KMS-11 (cell line): ENCODE data around the gene SLC26A1.

Experiments
- H2AFZ ChIP-seq: fragments of 200-600 bp; sonication (generic); 2 replicates; pipeline ENCODE4 v1.6.1; 2016; ENCODE audit warnings: antibody characterized with exemption, mixed run types, low read depth
- H3K27ac ChIP-seq: fragments of 200-600 bp; sonication (generic); 2 replicates; pipeline ENCODE4 v1.6.1; 2016; ENCODE audit warnings: mild to moderate bottlenecking, mixed run types
- H3K27me3 ChIP-seq: fragments of 200-600 bp; sonication (generic); 2 replicates; pipeline ENCODE4 v1.6.1; 2017; ENCODE audit warnings: mild to moderate bottlenecking, low read depth, mixed run types, moderate library complexity; ENCODE audit not compliant: insufficient read depth
- H3K36me3 ChIP-seq: fragments of 200-600 bp; sonication (generic); 2 replicates; pipeline ENCODE4 v1.6.1; 2017; ENCODE audit warnings: mild to moderate bottlenecking, mixed run types; ENCODE audit not compliant: insufficient read depth
- H3K4me1 ChIP-seq: fragments of 200-600 bp; sonication (generic); 2 replicates; pipeline ENCODE4 v1.6.1; 2016; ENCODE audit warnings: mild to moderate bottlenecking, low read depth, mixed run types; ENCODE audit not compliant: poor library complexity, severe bottlenecking
- H3K4me2 ChIP-seq: fragments of 200-600 bp; sonication (generic); 2 replicates; pipeline ENCODE4 v1.7.0; 2016; ENCODE audit warnings: mild to moderate bottlenecking, mixed run types
- H3K4me3 ChIP-seq: fragments of 200-600 bp; sonication (generic); IDR thresholded peaks from 2 replicates; pipeline ENCODE4 v1.6.1; 2017; ENCODE audit warnings: low read depth, low read length, mixed read lengths; ENCODE audit not compliant: insufficient read depth
- H3K79me2 ChIP-seq: fragments of 200-600 bp; sonication (generic); 2 replicates; pipeline ENCODE4 v1.6.1; 2016; ENCODE audit warnings: low read depth, mixed run types; ENCODE audit not compliant: insufficient read depth
- H3K9ac ChIP-seq: fragments of 200-600 bp; sonication (generic); 2 replicates; pipeline ENCODE4 v1.6.1; 2016; ENCODE audit warnings: mild to moderate bottlenecking, mixed run types
- H4K20me1 ChIP-seq: fragments of 200-600 bp; sonication (generic); 2 replicates; pipeline ENCODE4 v1.6.1; 2016; ENCODE audit warnings: mild to moderate bottlenecking, mixed run types; ENCODE audit not compliant: insufficient read depth
- CTCF ChIP-seq: fragments of 200-600 bp; sonication (generic); conservative IDR thresholded peaks from 2 replicates; pipeline ENCODE4 v1.6.1; 2017; ENCODE audit warnings: low read depth, mild to moderate bottlenecking, antibody characterized with exemption, low read length, moderate library complexity, mixed read lengths

Gene SLC26A1

GRCh38 chr4:993111-994029 is at the start of gene SLC26A1:
TSS of gene SLC26A1 (minus strand) at chr4:993404. CDS start at chr4:991703, 1,701 bp downstream.
- no peaks in the 10 kb centered on the region for H3K79me2 ChIP-seq
- no peak within 1 kb of the TSS for H2AFZ ChIP-seq
- H4K20me1 ChIP-seq = no peaks in the 10 kb centered on the region
- no peaks in the 10 kb centered on the region for H3K27me3 ChIP-seq
- H3K4me3 ChIP-seq = no peak within 1 kb of the TSS
- H3K4me2 ChIP-seq = no peak within 1 kb of the TSS
- H3K4me1 ChIP-seq = no peaks in the 10 kb centered on the region
- no peaks in the 10 kb centered on the region for H3K36me3 ChIP-seq
- H3K27ac ChIP-seq = no peak within 1 kb of the TSS
- no peak for TF ChIP-seq CTCF
- no peak within 1 kb of the TSS for H3K9ac ChIP-seq

GRCh38 chr4:1042352-1043055 is 49.3 kb upstream of the SLC26A1 start:
- H3K27me3 ChIP-seq = peaks cover 13% of the 10 kb centered on the region; the same call in 1 of the 2 replicates
- H3K4me2 ChIP-seq = no peak overlapping the region
- H3K4me3 ChIP-seq = no peak overlapping the region
- H3K4me1 ChIP-seq = no peaks in the 10 kb centered on the region
- TF ChIP-seq CTCF = no peak
- H3K9ac ChIP-seq = no peak overlapping the region
- no peaks in the 10 kb centered on the region for H3K79me2 ChIP-seq
- H3K36me3 ChIP-seq = no peaks in the 10 kb centered on the region
- no peaks in the 10 kb centered on the region for H4K20me1 ChIP-seq
- no peak overlapping the region for H3K27ac ChIP-seq
- H2AFZ ChIP-seq = no peak overlapping the region

GRCh38 chr4:1041936-1042330 is 48.7 kb upstream of the SLC26A1 start:
- Histone ChIP-seq H3K4me1 (no peaks in the 10 kb centered on the region), H3K79me2 (no peaks in the 10 kb centered on the region), H3K4me3 (no peak overlapping the region), H3K36me3 (no peaks in the 10 kb centered on the region), H3K4me2 (no peak overlapping the region), H3K9ac (no peak overlapping the region), H4K20me1 (no peaks in the 10 kb centered on the region), H3K27me3 (peaks cover 13% of the 10 kb centered on the region; the same call in 1 of the 2 replicates), H2AFZ (no peak overlapping the region), H3K27ac (no peak overlapping the region)
- no peak for TF ChIP-seq CTCF

- H4K20me1 ChIP-seq = no peaks in the 10 kb centered on the region
- no peak for TF ChIP-seq CTCF
- no peak overlapping the region for H3K9ac ChIP-seq
- no peak overlapping the region for H2AFZ ChIP-seq
- H3K36me3 ChIP-seq = no peaks in the 10 kb centered on the region
- no peak overlapping the region for H3K4me3 ChIP-seq
- H3K79me2 ChIP-seq = no peaks in the 10 kb centered on the region
- H3K4me2 ChIP-seq = no peak overlapping the region
- peaks cover 13% of the 10 kb centered on the region; the same call in 1 of the 2 replicates for H3K27me3 ChIP-seq
- H3K27ac ChIP-seq = no peak overlapping the region
- H3K4me1 ChIP-seq = no peaks in the 10 kb centered on the region
Observed at GRCh38 chr4:1041147-1041935, 48.1 kb upstream of the SLC26A1 start.
